Measurements from ENCODE around the gene MCRS1. TPM values are rescaled to one million over a fixed set of nuclear protein-coding genes. Genes with fewer than 3 reads are reported as not detected.
"Not testable (repeated sequence)": the region's sequence is repeated elsewhere in the genome, so short reads cannot be mapped to it uniquely, and the experiment has no call there.

The MCRS1 gene
- total RNA-seq, 2 donors from 2014 or later = 54.1 to 87.0 TPM

DNA sequence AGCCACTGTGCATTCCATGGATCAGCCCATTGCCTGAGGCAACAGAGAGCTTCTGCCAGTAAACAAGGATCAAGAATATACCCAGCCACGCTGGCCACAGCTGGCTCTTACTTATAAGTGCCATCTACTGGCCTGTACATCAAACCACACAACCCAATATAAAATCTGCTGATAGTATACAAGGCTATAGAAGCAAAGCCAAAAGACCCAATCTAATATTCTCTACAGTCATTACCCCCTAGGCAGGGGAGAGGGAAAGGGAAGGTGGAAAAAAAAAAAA, 41.9 kb upstream of the MCRS1 start:
- no peaks in the 10 kb centered on the region for H3K27me3 ChIP-seq (replicated peaks; ENCODE audit: insufficient read depth)
- H3K4me3 ChIP-seq = no peak overlapping the region
- no peaks in the 10 kb centered on the region for H3K9me3 ChIP-seq
- intact Hi-C loops (cut with DNase I) = no loop called here
- no peaks in the 10 kb centered on the region for H3K4me1 ChIP-seq (replicated peaks)
- no peak for TF ChIP-seq POLR2AphosphoS5 (IDR thresholded peaks at IDR 0.05)
- TF ChIP-seq POLR2A (IDR thresholded peaks at IDR 0.05) = no peak
- TF ChIP-seq, protein P1, sequence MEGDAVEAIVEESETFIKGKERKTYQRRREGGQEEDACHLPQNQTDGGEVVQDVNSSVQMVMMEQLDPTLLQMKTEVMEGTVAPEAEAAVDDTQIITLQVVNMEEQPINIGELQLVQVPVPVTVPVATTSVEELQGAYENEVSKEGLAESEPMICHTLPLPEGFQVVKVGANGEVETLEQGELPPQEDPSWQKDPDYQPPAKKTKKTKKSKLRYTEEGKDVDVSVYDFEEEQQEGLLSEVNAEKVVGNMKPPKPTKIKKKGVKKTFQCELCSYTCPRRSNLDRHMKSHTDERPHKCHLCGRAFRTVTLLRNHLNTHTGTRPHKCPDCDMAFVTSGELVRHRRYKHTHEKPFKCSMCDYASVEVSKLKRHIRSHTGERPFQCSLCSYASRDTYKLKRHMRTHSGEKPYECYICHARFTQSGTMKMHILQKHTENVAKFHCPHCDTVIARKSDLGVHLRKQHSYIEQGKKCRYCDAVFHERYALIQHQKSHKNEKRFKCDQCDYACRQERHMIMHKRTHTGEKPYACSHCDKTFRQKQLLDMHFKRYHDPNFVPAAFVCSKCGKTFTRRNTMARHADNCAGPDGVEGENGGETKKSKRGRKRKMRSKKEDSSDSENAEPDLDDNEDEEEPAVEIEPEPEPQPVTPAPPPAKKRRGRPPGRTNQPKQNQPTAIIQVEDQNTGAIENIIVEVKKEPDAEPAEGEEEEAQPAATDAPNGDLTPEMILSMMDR (IDR thresholded peaks at IDR 0.05) = no peak
- DNase-seq (ENCODE audit: low spot score) = no peak
- 73% methylated on average over 1 of the region's 1 CpG for WGBS
- no peak overlapping the region for H3K27ac ChIP-seq
- no peaks in the 10 kb centered on the region for H3K36me3 ChIP-seq

- H3K4me3 ChIP-seq = no peak overlapping the region
- H3K4me1 ChIP-seq (replicated peaks) = no peaks in the 10 kb centered on the region
- H3K27me3 ChIP-seq (replicated peaks; ENCODE audit: insufficient read depth) = no peaks in the 10 kb centered on the region
- no peaks in the 10 kb centered on the region for H3K36me3 ChIP-seq
- 100% methylated on average over 2 of the region's 2 CpGs for WGBS
- no peak overlapping the region for H3K27ac ChIP-seq
- intact Hi-C loops (cut with DNase I) = no loop called here
- TF ChIP-seq POLR2AphosphoS5 (IDR thresholded peaks at IDR 0.05) = no peak
- TF ChIP-seq, protein P1 (IDR thresholded peaks at IDR 0.05) = no peak
- no peaks in the 10 kb centered on the region for H3K9me3 ChIP-seq
- no peak for DNase-seq (ENCODE audit: low spot score)
These were observed 41.3 kb upstream of the MCRS1 start for GRCh38 chr12:49609059-49609874.

DNA sequence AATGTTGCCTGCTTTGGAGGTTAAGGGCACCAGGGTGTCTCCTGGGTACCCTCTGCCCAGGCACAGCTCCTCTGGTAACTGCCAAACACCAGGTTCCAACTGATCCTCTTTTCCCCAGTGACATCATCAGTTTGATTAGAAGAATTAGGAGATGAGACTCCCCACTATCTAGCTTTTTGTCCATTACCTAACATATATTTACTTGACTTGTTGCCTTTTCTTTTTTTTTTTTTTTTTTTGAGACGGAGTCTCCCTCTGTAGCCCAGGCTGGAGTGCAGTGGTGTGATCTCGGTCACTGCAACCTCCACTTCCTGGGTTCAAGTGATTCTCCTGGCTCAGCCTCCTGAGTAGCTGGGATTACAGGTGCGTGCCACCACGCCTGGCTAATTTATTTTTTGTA, 37.6 kb upstream of the MCRS1 start, which contains the start of gene FAM186B:
Gene FAM186B (minus strand): TSS at position 101 of the 400 bp plus-strand sequence. CDS start 162 bp downstream, outside the sequence.
- H3K36me3 ChIP-seq; H3K27me3 ChIP-seq (replicated peaks; ENCODE audit: insufficient read depth); DNase-seq (ENCODE audit: low spot score); H3K4me1 ChIP-seq (replicated peaks); intact Hi-C loops (cut with DNase I); H3K4me3 ChIP-seq; H3K27ac ChIP-seq; H3K9me3 ChIP-seq: not testable (repeated sequence)
- WGBS = 94% methylated on average over 4 of the region's 4 CpGs

DNA sequence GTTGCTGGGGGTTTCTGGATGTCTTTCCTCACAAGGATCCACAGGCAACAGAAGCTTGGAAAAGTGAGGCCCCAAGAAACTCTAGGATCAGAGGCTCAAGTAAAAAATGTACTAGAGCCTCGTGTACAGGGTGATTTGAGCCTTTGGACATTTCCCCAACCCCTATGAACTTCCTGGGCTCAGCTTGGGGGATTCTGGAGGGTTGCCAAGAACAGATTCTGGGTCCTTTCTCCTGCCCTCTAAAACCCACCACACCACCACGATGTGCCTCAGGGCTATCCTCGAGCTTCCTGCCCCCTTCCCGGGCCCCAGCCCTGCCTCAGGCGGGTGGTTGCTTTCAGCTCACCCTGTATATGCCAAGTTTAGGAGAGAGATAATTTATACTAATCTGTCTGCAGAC, 36.9 kb upstream of the MCRS1 start:
- DNase-seq (ENCODE audit: low spot score) = no peak
- TF ChIP-seq, protein P1 (IDR thresholded peaks at IDR 0.05) = no peak
- TF ChIP-seq POLR2AphosphoS5 (IDR thresholded peaks at IDR 0.05) (no peak), POLR2A (IDR thresholded peaks at IDR 0.05) (no peak)
- no peak overlapping the region for H3K4me3 ChIP-seq
- no peak overlapping the region for H3K27ac ChIP-seq
- no peaks in the 10 kb centered on the region for H3K9me3 ChIP-seq
- WGBS = 40% methylated on average over 5 of the region's 5 CpGs
- no peaks in the 10 kb centered on the region for H3K36me3 ChIP-seq
- no peaks in the 10 kb centered on the region for H3K4me1 ChIP-seq (replicated peaks)
- intact Hi-C loops (cut with DNase I) = no loop called here
- no peaks in the 10 kb centered on the region for H3K27me3 ChIP-seq (replicated peaks; ENCODE audit: insufficient read depth)

DNA sequence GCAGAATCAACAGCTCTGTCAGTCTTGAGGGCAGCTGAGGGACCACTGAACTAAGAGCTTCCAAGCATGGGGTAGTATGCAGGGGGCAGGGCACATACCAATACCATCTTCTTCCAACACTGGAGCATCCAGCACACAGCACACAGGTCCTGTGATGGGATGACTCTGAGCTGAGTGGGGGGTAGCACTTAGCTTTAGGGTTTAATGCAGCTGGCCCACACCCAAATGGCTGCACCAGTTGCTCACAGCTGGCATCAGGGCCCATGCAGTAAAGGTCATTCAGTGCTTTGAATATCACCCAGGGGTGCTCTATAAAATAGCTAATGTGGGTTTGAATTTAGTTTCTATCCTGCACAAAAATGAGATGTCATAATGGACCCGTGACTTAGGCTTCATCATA, 35.8 kb upstream of the MCRS1 start:
- 50% methylated on average over 1 of the region's 1 CpG for WGBS

More for the DNA sequence above, 35.8 kb upstream of the MCRS1 start:
- no peak for DNase-seq (ENCODE audit: low spot score)
- H3K27ac ChIP-seq = no peak overlapping the region
- H3K9me3 ChIP-seq = no peaks in the 10 kb centered on the region
- no peaks in the 10 kb centered on the region for H3K36me3 ChIP-seq
- H3K4me3 ChIP-seq = no peak overlapping the region
- TF ChIP-seq, protein P1 (IDR thresholded peaks at IDR 0.05) = no peak
- TF ChIP-seq POLR2A (IDR thresholded peaks at IDR 0.05) (no peak), POLR2AphosphoS5 (IDR thresholded peaks at IDR 0.05) (no peak)
- H3K27me3 ChIP-seq (replicated peaks; ENCODE audit: insufficient read depth) = no peaks in the 10 kb centered on the region
- intact Hi-C loops (cut with DNase I) = no loop called here
- H3K4me1 ChIP-seq (replicated peaks) = no peaks in the 10 kb centered on the region
